ENCODE results near the gene PCDH9.

PCDH9 gene

DNA sequence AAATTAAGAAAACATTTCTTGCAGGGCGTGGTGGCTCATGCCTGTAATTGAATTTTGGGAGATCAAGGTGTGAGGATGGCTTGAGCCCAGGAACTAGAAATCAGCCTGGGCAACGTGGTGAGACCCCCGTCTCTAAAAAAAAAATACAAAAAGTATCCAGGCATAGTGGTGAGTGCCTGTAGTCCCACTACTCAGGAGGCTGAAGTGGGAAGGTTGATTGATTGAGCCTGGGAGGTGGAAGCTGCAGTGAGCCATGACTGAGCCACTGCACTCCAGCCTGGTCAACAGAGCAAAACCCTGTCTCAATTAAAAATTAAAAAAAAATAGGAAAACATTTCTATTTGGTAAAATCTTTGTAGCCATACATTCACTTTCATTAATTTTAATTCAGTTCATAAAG is 526.5 kb downstream of the PCDH9 start:
- DNase-seq: no peak

DNA sequence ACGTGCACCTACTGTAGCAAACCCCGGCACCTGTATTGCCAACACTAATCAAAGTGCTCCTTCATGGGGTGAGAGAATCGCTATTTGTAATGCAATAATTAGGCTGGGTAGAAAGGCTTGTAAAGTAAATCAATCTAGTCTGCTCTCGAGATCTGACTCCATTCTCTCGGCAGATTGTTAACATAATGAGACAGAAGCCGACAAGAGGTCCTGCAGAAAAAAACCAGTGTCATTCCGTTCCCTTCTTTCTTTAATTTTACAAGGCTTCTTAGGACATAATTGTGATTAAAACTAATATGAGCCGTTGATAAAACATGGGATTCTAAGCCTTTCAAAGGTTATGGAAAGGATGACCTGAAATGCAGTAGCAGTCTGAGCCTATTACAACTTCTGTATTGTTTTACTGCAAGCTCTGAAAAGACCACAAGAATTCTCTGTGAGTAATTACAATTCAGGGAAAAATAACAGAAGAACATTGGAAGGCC is 530.0 kb downstream of the PCDH9 start:
- DNase-seq: no peak

DNA sequence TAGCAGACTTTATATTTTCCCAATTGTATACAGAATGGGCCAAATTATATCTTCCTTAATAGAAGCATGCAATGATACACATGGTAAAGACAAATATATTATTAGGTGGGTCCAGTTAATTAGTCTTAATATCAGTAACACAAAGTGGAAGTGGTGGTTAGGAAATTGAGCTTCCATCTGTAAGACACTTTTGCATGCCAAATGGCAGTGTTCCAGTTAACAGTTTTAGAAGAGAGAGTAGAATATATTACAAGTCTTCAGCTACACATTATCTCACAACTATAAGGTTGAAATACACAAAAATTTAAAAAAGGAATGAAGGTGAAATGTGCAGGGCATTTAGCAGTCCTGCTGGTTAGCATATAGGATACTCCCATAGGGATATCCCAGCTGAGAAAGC is 536.5 kb downstream of the PCDH9 start:
- no peak for DNase-seq

DNA sequence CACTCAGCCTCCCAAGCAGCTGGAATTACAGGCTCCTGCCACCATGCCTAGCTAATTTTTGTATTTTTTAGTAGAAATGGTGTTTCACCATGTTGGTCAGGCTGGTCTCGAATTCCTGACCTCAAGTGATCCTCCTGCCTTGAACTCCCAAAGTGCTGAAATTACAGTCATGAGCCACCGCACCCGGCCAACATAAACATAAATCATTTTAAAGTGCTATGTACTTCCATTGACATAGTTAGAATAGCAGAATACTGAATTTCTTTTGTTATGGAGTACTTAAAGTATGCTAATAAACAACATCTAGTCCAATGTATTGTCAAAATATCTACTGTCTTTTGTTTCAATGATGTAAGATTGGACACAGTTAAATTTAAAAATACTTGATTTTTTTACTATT is 539.0 kb downstream of the PCDH9 start:
- no peak for DNase-seq

DNA sequence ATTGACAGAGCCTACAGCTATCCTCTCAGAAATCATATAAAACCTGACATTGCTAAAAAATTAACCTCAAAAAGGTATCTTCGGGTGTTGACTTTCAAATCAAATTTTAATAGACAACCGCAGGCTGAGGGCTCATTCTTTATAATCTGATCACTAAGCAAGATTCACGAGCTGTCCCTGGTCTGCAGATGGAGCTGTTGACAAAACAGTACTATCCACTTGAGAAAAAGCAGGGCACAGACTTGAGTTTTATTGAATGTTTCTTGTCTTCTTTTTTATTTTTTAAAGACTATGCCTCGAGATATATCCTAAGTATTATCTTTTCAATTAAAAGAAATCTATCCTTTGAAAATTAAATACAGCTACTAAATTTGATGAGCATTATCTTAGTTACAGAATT is 540.5 kb downstream of the PCDH9 start:
- DNase-seq: no peak

DNA sequence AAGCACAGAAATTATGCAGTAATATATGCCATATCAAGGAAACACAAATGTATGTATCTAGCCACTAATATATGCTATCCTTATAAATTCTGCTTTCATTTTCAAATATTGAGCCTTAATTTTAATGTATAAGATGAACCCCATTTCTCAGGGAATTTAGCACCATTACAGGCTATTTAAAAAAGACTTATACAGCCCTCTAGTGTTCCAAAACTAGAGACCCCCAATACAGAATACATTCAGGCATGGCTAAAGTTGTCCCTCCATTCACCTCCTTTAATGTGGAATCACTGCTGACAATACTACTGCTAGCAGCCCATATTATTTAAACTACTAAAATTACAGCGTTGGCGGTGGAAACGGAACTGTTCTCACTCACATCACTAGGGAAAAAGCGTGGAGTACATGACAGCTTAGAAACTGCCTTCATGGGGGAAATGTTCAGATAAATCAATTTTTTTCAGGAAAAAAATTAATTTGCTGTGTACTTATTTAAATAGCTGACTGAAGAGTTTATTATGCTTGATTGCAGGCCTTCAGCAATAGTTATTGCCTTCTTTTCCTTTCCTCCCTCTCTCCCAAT is 541.0 kb downstream of the PCDH9 start:
- DNase-seq: no peak

DNA sequence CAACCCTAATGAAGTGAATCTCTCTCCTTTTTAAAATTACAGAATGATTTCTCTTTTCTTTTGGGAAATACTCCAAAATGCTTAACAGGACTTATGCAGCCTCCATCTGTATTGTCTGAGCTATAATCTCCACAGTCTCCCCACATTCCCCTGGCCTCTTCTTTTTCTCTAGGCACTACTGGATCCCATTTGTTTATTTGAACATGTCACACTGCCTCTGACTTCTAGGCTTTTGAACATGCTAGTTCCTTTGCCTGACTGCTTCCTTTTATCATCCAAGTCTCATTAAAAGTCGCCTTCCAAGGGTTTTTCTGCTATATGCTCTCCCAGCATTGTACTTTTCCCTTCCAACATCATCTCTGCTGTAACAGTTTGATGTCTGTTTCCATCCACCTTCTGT is 548.7 kb downstream of the PCDH9 start:
- no peak for DNase-seq

GRCh38 chr13:66680031-66680430 is 550.1 kb downstream of the PCDH9 start:
- DNase-seq: no peak

DNA sequence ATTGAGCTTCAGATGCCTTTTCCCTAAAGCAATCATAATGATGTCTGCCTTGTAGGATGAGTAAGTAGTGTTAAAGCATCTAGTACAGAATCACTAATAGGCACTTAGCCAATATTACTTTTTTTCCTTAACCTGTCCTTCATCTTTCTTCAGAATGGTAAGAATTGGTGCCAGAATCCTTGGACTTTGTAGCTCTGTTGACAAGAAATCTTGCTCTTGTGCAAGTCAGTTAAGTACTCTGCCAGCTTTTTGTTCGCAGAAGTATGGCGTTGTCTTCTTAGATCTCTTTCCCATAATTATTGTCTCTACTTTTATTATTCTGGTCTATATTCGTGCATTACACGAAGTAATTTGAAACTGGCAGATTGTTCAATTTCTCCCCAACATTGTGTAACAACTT is 554.5 kb downstream of the PCDH9 start:
- DNase-seq: no peak

- no peak for DNase-seq
Observed at GRCh38 chr13:66673401-66673800, 556.7 kb downstream of the PCDH9 start.

DNA sequence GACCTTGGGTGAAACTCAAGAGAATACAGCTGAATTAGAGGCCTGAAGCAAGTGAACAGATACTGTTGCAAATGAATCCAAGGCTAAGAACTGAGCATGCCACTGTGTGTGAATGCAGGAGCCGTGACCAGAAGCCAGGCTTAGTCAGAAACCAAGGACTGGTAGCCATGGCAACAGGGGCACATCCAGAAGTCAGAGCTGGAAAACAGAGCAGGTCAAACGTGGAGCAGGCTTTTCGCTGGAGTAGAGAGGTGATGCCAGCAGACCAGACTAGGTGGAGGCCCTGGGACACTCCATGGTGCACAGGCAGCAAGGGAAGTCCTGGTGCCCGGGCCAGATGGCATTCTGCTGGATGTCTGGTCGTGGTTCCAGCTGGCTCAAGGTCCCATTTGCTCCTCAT is 564.1 kb downstream of the PCDH9 start:
- DNase-seq: no peak

DNA sequence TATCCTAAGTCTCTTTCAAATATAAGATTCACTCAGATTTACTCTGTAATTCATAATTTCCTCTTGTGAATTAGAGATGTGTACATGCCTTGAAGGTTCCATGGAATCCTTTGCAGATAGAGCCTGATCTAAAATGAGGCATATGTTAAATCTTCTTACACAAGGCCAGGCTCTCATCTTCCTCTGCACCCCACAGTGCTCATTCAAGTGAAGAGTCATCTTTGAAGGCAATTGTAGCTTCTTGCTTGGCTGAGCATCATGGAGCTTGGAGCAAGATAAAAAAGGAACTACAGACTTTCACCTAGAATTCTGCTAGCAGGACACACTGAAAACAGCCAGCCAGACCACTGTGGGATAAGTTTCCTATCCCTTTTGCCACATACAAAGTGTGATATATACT is 566.4 kb downstream of the PCDH9 start:
- no peak for DNase-seq

GRCh38 chr13:66663206-66663605 is 566.9 kb downstream of the PCDH9 start:
- DNase-seq: no peak

DNA sequence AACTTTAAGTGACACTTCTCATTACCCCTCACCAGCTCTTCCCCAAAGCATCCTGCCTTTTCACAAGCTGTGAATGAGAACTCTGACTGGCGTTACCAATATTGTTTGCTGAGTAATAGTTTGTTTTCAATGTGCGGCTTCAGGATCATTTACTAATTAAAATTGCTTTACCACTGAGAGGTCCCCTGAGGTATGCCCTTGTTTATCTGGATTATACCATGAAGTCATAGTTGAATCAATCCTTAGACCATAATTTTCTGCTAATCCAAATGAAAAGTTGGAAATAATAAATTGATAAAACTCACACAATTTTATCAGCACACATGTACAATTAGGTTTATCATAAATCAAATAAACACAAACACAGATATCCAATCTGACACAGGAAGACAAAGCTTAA is 568.8 kb downstream of the PCDH9 start:
- DNase-seq: no peak

DNA sequence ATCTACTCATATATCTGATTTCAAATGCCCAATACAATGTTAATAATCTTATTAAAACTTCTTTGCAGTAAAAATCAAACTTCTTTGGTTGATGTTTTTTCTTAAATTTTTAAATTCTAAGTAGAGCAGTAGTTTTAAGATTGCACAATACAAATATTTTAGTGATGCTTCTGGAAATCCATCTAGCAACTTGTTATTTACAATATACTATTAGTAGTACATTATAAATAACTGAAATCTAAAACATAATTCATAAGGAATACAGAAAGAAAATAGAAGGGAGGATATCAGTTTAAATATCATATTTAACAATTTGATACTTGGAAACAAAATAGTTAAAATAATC is 569.7 kb downstream of the PCDH9 start:
- DNase-seq: no peak

DNA sequence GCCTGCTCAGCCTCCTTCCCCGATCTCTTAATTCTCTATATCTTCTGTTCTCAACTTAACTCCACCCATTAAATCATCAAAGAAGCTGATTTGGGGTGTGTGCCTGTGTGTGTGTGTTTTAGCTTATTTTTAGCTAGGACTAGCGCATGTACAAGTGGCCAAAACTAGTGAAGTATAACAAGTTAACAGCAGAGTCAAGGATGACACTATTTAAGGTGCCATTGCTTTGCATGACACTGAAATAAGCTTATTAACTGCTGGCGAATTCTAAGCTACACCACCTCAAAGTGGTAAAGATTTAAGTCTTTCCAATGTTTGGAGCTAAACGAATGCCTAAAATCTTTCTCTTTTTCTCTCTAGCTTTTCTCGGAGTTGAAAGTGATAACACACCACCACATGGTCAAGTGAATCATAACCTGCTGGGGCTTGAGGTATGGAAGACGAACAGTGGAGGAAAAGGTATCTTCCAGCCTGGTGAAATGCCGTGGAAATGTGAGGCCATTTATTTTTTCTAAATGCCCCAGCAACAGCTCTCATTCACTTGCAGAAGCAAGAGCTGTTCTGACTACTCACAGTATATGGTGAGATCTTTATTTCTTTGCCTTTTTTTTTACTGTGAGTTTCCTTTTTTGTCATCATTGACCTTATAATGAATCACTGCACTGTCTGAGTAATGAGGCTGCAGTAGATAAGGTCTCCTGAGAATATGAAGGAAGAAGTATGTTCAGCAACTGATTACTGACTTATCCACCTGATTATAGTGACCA is 570.3 kb downstream of the PCDH9 start:
- no peak for DNase-seq

DNA sequence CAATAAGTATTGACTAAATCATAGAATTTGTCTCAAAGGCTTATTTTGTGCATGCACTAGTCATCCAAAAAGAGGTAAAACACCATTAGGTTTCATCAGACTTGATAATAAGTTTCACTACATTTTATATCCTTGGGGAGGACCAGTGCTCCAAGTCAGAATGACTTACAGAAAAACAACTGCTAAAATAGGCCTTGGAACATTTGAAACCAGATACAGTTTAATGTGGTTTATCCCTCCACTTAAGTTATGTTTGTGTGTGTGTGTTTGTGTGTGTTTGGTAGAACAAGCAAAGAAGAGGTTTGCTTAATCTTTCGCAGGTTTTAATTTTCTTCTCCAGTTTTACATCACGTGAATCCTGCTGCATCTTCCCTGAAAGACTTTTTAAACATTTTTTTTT is 570.9 kb downstream of the PCDH9 start:
- DNase-seq: no peak

GRCh38 chr13:66657165-66657881 is 572.8 kb downstream of the PCDH9 start:
- DNase-seq: no peak

DNA sequence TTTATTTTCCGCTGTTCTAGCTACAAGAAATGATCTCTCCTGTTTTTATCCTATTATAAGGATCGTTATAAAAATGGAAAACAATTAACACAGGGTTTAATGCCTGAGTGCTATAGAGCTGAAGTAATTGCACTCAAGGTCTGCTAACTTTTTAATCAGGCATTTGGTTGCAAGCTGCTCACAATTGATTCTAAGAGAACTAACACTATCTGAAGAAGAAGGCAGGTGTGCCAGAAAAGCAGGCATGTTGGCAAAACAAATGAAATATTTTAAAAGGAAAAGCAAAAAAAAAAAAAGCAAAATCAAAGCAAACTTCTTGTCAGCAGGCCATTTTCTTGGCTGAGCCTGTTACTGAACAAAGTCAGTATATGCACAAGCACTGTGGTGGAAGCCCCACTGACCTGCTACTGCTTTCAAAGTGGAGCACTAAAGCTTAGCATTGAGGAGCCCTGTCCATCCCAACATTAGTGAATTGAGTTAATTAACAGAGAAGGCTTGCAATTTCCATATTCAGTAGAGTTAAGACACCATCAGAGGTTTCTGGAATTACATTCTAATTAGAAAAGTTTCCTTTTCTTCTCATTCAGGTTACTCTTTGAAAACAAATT is 574.2 kb downstream of the PCDH9 start:
- DNase-seq: no peak

DNA sequence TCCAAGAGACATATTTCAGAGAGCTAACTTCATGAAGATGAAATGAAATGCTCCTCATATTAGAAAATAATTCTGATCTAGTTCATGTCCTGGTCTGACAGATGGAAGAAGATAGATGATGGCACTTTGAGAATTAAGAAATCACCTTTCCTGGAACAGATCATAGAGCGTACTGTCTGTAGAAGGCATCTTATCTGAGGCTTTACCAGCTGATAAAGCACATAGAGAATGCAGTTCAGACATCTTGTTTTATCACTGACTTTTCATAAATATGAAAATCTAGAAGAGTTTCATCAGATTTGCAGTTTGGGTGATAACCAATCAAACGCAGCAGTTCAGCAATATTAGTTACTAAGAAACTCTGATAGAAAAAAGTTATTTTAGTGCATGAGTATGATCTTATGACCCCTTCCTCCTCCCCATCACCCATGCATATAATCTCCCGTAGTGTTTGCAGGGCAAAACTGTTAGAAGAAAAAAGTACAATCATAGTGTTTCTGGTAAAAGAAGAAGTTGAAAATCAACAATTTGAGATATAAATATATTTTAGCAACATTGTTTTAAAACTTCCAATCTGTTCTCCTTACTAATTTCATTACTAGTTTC is 585.2 kb downstream of the PCDH9 start:
- no peak for DNase-seq

DNA sequence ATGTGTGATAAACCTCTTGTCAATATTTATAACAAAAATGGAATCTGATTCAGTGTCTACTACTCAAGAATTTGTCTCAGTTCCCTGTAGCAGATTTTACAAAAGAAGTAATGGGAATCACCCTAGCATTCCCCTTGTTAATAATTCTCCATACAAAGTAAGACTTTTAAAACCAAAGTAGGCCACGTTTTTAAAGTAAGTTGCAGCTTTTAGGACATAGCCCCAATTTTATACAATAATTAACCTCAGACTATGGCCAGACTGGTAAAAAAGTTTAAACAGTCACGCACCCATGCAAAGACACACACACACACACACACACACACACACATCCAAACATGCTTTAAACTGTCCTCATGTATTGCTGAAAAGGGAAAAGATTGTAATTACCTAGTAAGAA is 589.9 kb downstream of the PCDH9 start:
- no peak for DNase-seq

DNA sequence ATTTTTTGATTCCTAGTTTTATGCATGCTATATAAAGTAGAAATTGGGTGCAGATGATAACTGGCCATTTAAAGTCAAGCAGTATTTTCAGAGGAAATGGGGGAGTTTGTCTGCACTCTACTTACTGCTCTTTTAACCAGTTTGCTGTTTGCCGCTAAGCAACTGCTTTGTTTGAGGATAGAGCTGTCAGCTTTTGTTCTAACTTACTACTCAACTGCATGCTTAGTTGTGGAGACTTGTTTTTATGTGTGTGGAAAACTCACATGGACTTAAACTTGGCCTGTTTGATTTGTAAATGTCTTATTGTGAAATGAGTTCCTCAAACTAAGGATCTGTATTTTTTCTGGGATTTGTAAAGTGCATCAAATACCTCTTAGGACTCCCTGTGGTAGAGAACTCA is 591.1 kb downstream of the PCDH9 start:
- DNase-seq: no peak

- no peak for DNase-seq
Observed at GRCh38 chr13:66635526-66635925, 594.6 kb downstream of the PCDH9 start.

Measured in CD4-positive, alpha-beta T cell treated with Interleukin-6 for 4 hours (primary cell).